Astrocyte of the cerebellum (primary cell): ENCODE measurements around the gene SNRNP27.
"Not testable (repeated sequence)": the region's sequence is repeated elsewhere in the genome, so short reads cannot be mapped to it uniquely, and the experiment has no call there.

Source experiments
- DNase-seq: peaks from one replicate; pipeline ENCODE4 v3.0.0-alpha.2; 2011; ENCODE audit warnings: low read depth
- H3K4me3 ChIP-seq: 2 replicates; pipeline ENCODE4 v1.5.1; 2011; ENCODE audit warnings: mild to moderate bottlenecking, low read depth, low read length, moderate library complexity
- CTCF ChIP-seq: IDR thresholded peaks from 2 replicates; pipeline ENCODE4 v1.5.1; 2012; ENCODE audit warnings: low read length, low read depth, moderate library complexity, mild to moderate bottlenecking; ENCODE audit errors: missing control alignments
- in situ Hi-C: cut with HindIII; loops from 2 replicates; pipeline ENCODE4 v1.10.0; 2017; ENCODE audit warnings: low sequenced_read_pairs

The SNRNP27 gene

GRCh38 chr2:69848186-69848790 is 45.5 kb upstream of the SNRNP27 start:
- no peak for DNase-seq
- TF ChIP-seq CTCF = no peak
- H3K4me3 ChIP-seq = no peak overlapping the region
- in situ Hi-C loops = no loop called here

- no peak for TF ChIP-seq CTCF
- no peak for DNase-seq
- in situ Hi-C loops = no loop called here
- H3K4me3 ChIP-seq = no peak overlapping the region
Observed at GRCh38 chr2:69858261-69858660, 35.5 kb upstream of the SNRNP27 start.

- no peak overlapping the region for H3K4me3 ChIP-seq
- in situ Hi-C loops = no loop called here
- no peak for TF ChIP-seq CTCF
- DNase-seq = no peak
Observed at GRCh38 chr2:69863298-69863697, 30.5 kb upstream of the SNRNP27 start.

- in situ Hi-C loops = no loop called here
- no peak overlapping the region for H3K4me3 ChIP-seq
- DNase-seq = no peak
- no peak for TF ChIP-seq CTCF
Observed at GRCh38 chr2:69888451-69888850, 5.3 kb upstream of the SNRNP27 start.

GRCh38 chr2:69889302-69889701 is 4.5 kb upstream of the SNRNP27 start:
- DNase-seq = no peak
- H3K4me3 ChIP-seq = no peak overlapping the region
- in situ Hi-C loops = no loop called here
- no peak for TF ChIP-seq CTCF

- no peak overlapping the region for H3K4me3 ChIP-seq
- no peak for TF ChIP-seq CTCF
- in situ Hi-C loops = no loop called here
- no peak for DNase-seq
Observed at GRCh38 chr2:69890881-69891280, 2.9 kb upstream of the SNRNP27 start.

- DNase-seq, in situ Hi-C loops, H3K4me3 ChIP-seq: not testable (repeated sequence)
Observed at GRCh38 chr2:69892838-69893424, 825 bp upstream of the SNRNP27 start.

- peak overlapping the region; percentile 87 for H3K4me3 ChIP-seq
- in situ Hi-C loops, DNase-seq: not testable (repeated sequence)
Observed at GRCh38 chr2:69894737-69895136, 981 bp downstream of the SNRNP27 start.
